Endometrial microvascular endothelial cells (primary cell): ENCODE results near the gene ADARB1. TPM values are rescaled to one million over a fixed set of nuclear protein-coding genes. Genes with fewer than 3 reads are reported as not detected.

Experiments used
- in situ Hi-C: cut with HindIII; loops from 2 replicates; pipeline ENCODE4 v1.10.0; 2017; ENCODE audit warnings: low sequenced_read_pairs, low pct_unique_long_range_greater_than_20kb; ENCODE audit errors: inconsistent ontology term
- total RNA-seq: library from RNA; depleted of rRNA; stranded (reverse); fragments of >200 nt; gene quantifications from one replicate; pipeline ENCODE4 v1.2.3, GENCODE V29; 2015; ENCODE audit errors: inconsistent ontology term

ADARB1 gene
- total RNA-seq, 1 donor from 2014 or later: 21.0 TPM

DNA sequence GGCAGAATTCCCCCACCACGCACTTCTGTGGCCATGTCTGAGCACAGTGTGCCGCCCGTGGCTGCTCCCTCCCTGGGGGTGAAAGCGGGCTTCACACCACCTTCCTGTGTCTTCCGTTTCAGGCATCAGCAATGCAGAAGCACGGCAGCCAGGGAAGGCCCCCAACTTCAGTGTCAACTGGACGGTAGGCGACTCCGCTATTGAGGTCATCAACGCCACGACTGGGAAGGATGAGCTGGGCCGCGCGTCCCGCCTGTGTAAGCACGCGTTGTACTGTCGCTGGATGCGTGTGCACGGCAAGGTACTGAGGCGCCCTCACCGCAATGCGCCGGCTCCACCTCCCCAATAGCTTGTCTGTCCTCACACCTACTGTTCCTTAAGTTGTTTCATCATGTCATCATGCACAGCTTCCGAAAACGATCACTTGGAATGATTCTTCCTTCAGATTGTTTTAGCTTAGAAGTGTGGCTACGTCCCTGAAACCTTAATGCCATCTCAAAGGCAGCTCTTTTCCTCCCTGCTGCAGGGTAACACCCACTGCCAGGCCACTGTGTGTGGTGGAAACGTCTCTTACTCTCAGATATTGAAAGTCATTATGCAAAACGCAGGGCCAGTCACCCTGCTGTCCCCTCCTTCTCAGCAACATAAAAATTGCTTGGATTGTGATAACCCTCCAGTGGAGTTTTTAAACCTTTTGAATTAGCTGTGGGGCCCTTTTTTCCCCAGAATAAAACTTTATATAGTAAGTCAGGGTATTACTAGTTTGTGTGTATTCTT, 146.5 kb downstream of the ADARB1 start:
- in situ Hi-C loops: no loop called here

- in situ Hi-C loops: no loop called here
These were observed 147.6 kb downstream of the ADARB1 start for GRCh38 chr21:45222001-45222400.

DNA sequence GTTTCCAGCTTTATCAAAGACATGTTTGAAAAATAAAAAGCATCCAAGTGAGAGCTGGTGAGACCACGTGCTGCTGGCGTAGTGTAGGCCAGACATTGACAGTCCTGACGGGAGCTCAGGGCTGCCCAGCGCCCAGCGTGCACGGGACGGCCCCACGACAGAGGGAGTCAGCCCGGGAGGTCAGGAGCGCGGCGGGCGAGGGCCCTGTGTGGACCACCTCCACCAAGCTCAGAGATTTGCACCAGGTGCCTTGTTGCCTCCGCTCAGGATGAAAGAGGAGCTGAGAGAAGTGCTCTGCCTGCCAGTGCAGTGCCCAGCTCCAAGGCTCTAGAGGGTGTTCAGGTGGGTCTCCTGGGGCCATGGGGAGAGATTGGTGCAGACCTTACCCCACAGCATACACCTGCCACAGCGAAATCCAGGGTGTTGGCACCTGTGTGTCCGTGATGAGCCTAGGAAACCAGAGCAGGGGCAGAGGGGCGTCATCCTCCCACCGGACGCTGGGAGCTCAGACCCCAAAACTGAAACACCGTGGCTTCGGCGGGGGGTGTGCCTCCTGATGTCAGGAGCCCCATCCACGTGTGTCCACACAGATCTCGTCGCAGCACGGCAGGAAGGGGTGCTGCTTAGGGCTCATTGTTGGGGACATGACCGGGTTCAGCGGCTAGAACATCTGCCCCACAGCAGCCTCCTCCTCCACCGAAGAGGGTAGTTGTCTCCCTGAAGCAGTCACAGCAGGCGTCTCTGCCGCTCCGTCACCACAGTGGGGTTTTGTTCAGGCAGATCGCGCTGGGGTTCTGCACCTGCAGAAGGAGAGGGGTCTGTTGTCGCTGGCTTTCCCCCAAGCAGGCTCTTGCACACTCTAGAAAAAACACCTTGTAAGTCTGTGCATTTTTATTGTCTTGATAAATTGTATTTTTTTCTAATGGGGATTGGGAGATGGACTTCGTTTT, 149.1 kb downstream of the ADARB1 start:
- in situ Hi-C loops: no loop called here

DNA sequence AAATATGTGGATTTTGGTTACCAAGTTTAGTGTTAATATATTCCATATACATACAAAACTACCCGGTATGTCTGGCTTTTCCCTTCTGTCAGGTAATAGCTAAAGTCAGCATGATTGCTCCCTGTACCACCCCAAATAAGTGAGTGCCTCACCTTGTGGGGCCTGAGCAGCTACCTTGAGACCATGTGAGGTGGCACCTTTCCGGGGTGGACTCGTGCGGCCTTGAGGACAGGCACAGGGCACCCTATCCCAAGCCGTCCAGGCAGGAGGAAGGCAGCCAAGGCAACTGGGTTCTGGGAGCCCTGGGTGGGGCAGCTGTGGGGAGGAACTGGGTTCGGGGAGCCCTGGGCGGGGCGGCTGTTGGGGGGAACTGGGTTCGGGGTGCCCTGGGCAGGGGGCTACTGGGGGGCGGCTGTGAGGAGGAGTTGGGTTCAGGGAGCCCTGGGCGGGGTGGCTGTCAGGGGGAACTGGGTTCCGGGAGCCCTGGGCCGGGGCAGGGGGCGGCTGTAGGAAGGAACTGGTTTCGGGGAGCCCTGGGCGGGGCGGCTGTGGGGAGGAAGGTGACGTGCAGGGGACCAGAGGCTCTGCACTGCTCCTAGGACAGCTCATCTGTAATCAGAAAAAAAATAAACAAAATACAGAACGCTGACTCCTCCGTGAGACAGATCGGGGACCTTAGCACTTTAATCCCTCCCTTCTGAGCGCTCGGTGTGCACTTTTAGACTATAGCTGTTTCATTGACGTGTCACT, 150.0 kb downstream of the ADARB1 start:
- in situ Hi-C loops: no loop called here

GRCh38 chr21:45225041-45225740, 150.8 kb downstream of the ADARB1 start:
- in situ Hi-C loops: no loop called here

DNA sequence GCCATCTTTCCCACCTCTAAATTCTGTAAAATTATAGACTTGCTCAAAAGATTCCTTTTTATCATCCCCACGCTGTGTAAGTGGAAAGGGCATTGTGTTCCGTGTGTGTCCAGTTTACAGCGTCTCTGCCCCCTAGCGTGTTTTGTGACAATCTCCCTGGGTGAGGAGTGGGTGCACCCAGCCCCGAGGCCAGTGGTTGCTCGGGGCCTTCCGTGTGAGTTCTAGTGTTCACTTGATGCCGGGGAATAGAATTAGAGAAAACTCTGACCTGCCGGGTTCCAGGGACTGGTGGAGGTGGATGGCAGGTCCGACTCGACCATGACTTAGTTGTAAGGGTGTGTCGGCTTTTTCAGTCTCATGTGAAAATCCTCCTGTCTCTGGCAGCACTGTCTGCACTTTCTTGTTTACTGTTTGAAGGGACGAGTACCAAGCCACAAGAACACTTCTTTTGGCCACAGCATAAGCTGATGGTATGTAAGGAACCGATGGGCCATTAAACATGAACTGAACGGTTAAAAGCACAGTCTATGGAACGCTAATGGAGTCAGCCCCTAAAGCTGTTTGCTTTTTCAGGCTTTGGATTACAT, 151.5 kb downstream of the ADARB1 start:
- in situ Hi-C loops: no loop called here

DNA sequence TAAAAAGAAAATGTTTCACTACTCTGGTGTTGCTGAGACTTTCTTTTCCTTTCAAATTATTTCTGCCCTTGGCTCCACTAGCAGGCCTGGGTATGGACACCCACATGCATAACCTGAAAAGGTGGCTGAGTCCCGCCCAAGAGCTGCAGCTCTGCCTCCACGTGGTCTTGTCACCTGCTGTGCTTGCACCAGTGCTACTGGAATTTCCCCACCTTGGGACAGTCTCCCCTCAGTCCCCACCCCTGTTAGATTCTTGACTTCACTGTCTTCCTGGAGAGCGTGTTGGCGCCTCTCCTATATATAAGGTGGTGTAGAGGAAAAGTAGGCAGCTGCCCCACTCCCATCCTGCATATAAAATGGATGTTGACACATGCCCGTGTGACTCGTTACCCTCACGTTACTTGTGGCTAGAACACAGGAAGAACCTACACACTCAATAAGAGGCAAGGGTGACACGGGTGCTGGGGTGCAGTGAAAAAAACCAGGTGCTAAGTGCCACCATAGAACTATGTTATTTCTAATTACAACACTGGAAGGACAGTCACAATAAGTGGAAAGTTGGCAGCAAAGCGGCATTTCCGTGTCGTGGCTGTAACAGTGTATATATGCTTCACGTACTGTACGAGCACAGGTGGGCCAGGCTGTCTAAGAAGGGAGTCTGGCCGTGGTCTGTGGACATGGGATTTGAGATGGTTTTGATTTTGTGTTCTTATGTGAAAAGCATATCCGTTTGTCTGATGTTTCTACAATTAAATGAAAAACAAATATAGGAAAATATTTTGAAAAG, 152.4 kb downstream of the ADARB1 start:
- in situ Hi-C loops: no loop called here

DNA sequence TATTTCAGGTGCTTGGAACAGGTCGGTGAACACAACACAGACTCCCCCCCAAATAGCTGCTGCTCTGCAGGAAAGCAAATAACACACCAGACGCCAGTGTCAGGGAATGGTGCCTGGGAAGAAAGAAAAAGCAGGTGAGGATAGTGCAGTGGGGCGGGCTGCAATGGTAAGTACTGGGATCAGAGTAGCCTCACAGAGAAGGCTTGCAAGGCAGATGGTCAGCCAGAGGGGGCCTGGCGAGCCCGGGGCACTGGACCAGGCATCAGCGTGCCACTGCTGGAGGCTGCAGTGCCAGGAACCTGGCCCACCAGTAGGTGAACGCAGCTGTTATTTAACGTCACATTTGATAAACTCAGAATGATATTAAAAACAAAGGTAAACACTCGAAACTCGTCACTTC, 153.4 kb downstream of the ADARB1 start:
- in situ Hi-C loops: no loop called here

- in situ Hi-C loops: no loop called here
These were observed 153.8 kb downstream of the ADARB1 start for GRCh38 chr21:45228171-45228641.

DNA sequence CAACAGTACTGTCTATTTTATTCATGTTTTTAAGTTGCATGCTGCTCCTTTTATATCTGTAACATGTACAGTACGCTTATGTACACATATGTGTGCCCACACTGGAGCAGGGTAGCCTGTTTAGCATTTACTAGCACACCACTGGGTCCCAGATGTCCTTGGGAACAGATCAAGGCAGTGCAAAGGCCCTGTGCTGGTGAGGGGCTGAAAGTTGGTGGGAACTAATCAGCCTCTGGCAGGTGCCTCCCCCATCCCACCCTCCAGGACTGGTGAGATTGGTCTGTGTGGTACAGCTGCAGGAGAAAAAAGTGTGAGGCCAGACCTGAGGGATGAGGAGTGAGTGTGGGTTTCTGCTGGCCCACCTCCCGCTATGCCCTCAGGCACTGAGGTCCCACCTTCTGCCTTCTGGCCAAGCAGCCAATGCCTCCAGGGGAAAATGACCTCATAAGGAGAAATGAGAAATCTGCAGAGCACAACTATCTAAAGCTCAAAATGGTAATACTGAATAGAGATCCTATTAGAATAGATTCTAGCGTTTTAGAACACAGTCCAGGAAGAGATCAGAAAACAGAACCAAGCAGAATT, 154.4 kb downstream of the ADARB1 start:
- in situ Hi-C loops: no loop called here

GRCh38 chr21:45231705-45232104, 157.3 kb downstream of the ADARB1 start:
- in situ Hi-C loops: no loop called here

GRCh38 chr21:45234127-45234526, 159.7 kb downstream of the ADARB1 start:
- in situ Hi-C loops: no loop called here

- in situ Hi-C loops: no loop called here
These were observed 160.6 kb downstream of the ADARB1 start for GRCh38 chr21:45234965-45235364.

- in situ Hi-C loops: no loop called here
These were observed 161.1 kb downstream of the ADARB1 start for GRCh38 chr21:45235488-45235887.

DNA sequence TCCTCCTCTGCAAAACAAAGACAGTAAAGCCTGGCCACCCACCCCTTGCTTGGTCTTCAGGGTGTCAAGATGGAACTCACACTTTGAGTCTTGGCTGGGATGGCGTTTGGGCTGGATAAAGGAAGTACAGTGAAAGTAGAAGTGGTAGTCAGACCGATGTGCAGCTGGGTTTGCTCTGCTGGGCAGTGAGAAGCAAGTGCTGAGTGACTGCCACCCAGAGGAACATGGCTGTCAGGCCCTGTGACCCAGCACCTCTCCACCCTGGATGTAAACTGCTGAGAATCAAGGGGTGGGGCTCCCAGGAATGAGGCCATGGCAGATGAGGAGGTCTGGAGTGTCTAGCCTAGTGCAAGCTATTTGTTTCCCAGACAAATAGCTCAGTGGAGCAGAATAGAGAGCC, 162.1 kb downstream of the ADARB1 start:
- in situ Hi-C loops: no loop called here

- in situ Hi-C loops: no loop called here
These were observed 163.0 kb downstream of the ADARB1 start for GRCh38 chr21:45237401-45237800.

- in situ Hi-C loops: no loop called here
These were observed 167.0 kb downstream of the ADARB1 start for GRCh38 chr21:45241357-45241756.
